GM18505 (cell line): Measurements from ENCODE around the gene SIPA1L3.
"Not testable (repeated sequence)": the region's sequence is repeated elsewhere in the genome, so short reads cannot be mapped to it uniquely, and the experiment has no call there.

Experiments
- ATAC-seq: cut with Tn5 transposase; IDR thresholded peaks from one replicate; pipeline ENCODE4 v1.9.1; 2021; ENCODE audit not compliant: unreplicated experiment
- POLR2A ChIP-seq: IDR thresholded peaks from 4 replicates; pipeline ENCODE4 v1.6.1; 2011; ENCODE audit warnings: borderline replicate concordance; ENCODE audit not compliant: insufficient read depth, insufficient read length; ENCODE audit errors: extremely low read depth

Gene SIPA1L3

DNA sequence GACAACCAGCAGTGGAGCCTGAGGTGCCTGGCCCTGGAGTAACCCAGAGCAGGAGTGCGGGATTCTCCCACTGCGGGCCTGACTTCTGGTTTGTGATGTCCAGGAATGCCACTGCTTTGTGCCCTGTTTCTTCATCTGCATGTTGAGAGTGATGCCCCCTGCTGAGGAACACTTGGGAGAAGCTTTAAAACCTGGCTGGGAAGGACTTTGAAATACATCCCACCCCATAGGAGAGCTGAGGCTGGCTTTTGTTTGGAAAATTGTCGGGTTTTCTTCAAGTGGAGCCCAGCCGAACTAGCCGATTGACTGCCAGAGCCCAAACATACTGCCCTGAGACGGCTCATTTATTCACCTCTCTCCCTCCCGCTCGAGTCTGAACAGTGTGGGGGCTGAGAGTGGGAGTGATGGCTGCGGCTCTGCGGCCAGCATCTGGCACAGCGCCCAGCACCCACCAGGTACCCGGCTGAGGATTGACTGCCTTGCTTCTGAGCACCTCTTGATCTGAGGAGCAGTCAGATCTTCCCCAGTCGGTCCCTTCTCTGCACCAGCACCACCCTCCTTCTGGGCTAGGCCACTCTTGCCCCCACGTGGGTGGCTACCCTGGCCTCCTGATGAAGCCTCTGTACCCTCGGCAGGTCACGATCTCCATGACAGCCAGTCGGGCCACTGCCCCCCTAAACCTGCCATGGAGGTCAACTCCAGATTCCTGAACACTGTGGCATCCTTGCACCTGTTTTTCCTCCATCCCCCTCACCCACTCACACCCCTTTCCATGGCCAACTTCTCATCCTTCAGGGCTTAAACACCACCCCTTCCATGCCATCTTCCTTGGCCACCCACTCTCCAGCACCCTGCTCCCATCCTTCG, 148.9 kb downstream of the SIPA1L3 start:
- no peak for ATAC-seq
- no peak for TF ChIP-seq POLR2A

DNA sequence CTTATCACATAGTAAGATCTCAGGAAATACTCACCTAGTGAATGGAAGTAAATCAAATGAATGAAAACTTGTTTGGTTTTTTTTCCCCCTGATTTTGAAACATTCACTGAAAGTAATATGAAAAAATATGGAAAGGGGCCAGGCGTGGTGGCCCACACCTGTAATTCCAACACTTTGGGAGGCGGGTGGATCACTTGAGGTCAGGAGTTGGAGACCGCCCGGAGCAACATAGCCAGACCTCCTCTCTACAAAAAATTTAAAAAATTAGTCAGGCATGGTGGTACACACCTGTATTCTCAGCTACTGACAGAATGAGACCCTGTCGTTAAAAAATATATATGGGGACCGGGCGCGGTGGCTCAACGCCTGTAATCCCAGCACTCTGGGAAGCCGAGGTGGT, 149.6 kb downstream of the SIPA1L3 start:
- ATAC-seq: no peak
- no peak for TF ChIP-seq POLR2A

DNA sequence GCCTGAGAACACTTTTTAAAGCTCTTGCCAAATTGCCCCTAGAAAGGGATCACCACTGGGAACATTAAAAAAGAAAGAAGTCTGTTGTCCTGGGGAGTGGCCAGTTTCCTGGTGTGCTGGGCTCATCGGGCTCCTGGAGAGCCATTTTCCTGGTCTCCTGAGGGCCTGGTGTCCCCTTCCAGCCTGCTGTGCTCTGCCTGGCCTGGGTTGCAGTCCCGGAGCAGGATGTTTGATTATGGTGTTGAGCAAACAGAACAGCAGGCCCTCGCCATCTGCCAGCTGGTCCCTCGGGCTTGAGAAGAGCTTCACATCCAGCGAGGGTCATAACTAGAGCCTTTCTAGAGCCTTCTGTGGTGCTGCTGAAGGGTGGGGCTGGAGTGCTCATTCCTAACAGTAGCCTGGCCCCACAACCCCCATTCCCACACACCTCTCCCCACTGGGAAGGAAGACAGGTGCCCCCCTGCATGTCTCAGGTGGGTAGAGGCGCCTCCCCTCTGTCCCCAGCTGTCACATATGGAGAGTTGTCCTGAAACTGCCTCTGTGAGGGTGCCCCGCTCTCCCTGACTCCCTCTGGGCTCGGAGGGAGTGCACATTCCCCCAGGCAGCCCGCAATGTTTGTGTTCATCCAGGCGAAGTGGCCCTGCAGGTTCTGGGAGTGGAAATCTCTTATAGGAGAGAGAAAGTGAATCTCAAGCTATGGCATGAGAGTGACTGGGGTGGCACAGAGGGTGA, 151.1 kb downstream of the SIPA1L3 start:
- ATAC-seq: no peak
- TF ChIP-seq POLR2A: no peak

DNA sequence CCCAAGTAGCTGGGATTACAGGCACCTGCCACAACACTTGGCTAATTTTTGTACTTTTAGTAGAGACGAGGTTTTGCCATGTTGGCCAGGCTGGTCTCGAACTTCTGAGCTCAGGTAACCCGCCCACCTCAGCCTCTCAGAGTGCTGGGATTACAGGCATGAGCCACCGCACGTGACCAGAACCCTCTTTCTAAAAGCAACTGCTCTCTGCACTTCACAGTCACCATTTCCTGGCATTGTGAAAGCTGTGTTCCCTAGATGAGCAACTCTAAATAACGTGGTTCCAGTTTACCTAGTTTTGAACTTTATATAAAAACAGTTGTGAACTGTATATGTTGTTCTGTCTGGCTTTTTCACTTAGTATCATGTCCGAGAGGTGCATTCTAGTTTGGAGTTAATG, 152.9 kb downstream of the SIPA1L3 start:
- no peak for ATAC-seq
- TF ChIP-seq POLR2A: no peak

DNA sequence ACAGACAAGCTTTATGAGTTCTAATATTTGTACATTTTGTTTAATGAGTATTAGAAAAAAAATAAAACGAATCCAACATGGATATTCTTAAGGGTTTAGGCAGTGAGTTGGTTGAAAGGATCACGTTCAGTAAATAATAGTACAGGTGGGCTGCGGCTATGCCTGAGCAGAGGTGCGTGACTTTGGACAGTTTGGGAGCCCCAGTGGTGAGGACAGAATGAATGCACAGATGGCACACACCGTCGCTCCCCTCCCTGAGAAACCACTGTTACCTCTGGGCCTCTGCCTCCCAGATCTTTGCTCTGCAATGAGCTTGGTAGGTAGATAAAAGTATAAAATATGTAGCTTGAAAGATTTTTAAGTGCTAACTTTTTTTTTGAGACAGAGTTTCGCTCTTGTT, 153.3 kb downstream of the SIPA1L3 start:
- TF ChIP-seq POLR2A: no peak
- no peak for ATAC-seq

DNA sequence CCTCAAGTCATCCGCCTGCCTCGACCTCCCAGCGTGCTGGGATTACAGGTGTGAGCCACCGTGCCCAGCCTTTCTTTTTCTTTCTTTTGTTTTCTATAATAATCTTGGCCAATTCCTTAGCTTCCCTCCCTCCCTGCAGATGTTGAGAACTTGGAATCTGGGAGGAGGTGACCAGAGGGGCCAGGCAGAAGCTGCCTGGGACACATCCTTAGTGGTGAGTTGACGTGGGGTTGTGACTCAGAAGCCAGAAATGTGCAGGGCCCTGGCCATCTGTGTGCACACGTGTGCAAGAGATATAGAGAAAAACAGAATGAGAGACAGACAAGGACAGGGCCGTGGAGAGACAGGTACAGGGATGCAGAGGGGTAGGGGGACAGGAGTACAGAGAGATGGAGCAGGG, 154.3 kb downstream of the SIPA1L3 start:
- no peak for ATAC-seq
- TF ChIP-seq POLR2A: no peak

DNA sequence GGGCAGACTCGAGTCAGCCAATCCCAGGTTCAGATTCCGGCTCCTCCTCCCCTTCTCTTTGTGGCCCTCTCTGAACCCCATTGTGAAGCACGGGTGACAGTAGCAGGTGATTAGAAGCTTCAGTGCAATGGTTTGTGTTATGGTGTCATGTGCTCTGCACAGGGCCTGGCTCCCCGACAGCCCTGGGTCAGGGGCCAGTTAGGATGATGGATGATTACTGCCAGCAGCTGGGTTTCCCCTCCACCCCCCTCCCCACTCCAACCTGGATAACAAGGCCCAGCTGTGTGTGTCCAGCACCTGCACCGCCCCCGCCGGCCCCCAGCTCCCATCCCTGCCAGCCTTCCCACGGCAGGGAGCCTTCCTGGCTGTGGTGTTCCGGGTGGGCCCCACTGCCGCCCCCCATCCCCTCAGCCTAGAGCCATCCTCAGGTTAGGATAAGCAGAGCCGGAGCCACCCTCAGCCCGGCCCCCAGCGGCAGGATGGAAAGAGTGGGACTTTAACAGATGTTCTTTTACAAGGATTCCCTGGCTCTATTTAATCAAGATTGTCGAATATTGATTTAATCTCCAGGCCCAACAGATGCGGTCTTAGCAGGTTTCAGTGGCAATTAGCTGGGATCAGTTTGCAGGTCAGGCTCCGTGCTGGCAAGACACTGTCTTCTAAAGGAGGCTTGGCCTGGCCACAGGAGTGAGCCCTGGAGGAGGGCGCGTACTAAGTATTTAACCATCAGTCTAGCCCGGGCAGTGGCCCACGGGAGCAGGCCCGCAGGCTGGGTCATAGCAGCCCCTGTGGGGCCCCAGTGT, 156.2 kb downstream of the SIPA1L3 start:
- no peak for TF ChIP-seq POLR2A
- no peak for ATAC-seq

DNA sequence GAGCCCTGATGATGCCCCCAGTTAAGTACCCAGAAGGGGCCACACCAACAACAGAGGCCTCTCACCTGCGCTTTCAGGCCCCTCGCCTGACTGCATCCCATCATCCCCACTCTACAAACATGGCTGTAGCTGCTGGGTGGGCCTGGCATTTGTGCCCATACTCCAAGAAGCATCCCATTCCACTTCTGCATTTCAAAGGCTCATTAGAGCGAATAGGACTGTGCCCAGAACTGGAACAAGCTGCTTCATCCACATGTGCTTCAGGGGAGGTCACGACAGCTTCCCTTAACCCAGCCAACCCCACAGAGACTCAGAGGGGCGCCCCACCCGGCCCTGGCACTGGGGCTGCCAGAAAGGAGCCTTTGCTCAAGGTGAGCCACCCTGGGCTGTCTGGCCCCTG, 156.9 kb downstream of the SIPA1L3 start:
- ATAC-seq: no peak
- no peak for TF ChIP-seq POLR2A

DNA sequence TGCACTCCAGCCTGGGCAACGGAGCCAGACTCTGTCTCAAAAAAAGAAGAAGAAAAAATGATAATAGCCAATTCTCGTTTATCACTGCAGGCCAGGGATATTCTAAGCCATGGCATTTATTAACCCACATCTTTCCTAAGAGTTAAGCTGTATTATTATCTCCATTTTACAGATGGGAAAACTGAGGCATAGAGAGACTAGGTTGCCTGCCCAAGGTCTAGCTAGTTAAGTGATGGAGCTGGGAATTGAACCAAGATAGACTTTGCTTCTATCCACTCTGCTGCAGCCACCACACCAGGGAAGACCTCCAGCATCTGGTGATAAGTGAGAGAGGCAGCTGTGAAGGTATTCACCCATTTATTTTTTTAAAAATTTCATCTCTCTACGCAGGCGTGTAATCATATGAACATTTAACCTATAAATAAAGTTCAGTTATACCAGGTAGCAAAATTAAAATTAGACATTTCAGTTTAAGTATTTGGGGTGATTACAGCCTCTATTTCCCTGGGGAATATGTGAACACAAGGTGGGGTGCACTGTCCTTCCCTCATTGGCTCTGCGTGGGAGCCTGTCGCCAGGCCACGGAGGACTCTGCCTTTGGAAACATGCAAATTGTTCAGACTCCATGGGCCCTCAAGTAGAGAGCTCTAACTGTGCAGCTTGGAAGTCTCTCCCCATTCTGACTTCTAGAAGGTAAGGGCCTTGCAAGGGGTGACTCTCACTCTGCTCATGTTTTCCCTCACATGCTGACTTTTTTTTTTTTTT, 157.8 kb downstream of the SIPA1L3 start:
- no peak for ATAC-seq
- no peak for TF ChIP-seq POLR2A

DNA sequence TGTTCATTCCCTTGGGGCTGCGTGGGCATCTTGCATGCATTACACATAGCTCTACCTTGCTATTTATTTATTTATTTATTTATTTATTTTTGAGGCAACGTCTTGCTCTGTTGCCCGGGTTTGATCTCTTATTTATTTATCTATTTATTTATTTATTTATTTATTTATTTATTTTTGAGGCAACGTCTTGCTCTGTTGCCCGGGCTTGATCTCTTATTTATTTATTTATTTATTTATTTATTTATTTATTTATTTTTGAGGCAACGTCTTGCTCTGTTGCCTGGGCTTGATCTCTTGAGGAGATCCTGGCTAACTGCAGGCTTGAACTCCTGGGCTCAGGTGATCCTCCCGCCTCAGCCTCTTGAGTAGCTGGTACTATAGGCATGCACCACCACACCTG, 158.8 kb downstream of the SIPA1L3 start:
- not testable (repeated sequence) for ATAC-seq

DNA sequence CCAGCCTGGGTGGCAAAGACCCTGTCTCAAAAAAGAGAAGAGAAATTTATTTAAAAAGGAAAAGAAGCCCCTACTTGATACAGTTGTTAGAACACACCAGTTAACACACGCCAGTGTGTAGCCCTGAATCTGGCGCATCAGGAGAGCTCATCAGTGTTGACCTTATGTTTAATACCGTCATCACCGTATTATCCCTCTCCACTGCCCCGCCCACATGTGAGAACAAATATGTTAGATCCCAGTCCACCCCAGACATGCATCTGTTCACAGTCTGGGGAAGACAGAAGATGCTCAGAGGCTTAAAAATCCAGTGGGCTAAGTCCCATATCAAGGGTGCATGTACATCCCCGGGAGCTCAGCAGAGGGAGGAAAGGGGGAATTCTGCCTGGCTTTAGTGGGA, 161.8 kb downstream of the SIPA1L3 start:
- no peak for TF ChIP-seq POLR2A
- no peak for ATAC-seq

DNA sequence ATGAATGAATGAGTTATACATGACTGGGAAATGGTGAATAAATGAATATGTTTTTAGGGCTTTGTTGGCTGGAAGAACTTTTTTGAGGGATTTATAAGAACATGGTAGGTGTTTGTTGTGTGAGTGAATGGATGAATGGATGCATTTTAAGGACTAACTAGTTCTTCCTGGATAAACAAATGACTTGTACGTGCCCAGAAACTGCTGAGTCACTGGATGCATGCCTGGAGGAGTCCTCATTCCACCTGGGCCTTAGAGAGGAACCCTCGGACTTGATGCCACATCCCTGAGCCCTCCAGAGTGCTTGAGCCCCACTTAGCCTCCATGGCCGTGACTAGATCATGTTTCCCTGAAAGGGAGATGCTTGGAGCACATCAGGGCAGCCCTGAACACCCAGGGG, 163.6 kb downstream of the SIPA1L3 start:
- no peak for TF ChIP-seq POLR2A
- ATAC-seq: no peak

DNA sequence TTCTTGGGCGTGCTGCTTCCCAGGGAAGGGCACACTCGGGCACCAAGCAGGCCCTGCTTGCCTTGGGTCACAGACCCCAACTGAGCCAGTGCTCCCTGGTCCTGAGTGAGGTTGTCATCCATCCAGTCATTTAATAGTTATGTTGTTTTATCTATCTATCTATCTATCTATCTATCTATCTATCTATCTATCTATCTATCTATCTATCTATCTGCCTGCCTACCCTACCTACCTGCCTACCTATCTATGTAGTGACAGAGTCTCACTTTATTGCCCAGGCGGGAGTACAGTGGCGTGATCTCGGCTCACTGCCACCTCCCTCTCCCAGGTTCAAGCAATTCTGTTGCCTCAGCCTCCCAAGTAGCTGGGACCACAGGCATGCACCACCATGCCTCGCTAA, 164.0 kb downstream of the SIPA1L3 start:
- not testable (repeated sequence) for ATAC-seq
